ENCODE measurements around the gene TGFB1I1. TPM values are rescaled to one million over a fixed set of nuclear protein-coding genes. Genes with fewer than 3 reads are reported as not detected.

The TGFB1I1 gene
- total and polyA plus RNA-seq, 2 of the 13 experiments (the other 11 are each of a cell fraction or from before 2014, with no cell fraction given): 0.80 to 2.9 TPM

DNA sequence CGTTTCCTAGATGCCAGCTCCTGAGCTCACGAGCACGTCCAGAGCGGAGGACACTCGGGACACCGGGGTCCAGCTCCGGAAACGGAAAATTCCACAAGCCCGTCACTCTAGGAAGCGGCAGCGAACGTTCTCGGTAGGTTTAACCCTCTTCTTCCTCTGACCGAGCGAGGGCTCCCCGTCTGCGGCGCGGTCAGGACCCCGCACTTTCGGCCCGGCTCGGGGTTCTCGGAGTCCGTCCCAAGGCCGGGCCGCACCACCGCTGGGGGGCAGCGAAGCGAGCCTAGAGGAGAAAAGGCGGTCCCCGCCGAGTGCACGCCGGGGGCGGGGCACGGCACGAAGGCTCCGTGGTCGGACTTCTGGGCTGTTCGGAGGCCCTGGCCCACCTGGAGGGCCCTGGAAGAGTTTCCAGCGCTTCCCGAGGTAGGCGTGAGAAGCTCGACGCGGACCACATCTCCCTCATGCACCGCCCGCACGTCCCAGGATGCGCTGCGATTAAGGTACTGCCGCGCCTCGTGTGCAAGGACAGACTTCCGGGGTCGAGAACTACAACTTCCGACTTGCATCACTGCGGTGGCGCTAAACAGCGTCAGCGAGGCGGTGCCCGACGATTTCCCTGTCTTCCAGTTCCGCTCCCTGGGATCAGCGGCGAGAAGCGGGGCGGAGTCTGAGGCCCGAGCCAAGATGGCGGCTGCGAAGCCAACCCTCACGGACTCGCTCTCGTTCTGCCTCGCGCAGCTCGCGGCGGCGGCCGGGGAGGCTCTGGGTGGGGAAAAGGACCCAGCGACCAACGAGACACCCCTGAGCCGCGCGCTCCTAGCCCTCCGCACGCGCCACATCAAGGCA is 12.9 kb upstream of the TGFB1I1 start, which contains the start of gene ARMC5 (continued):
- TF ChIP-seq GABPA (IDR thresholded peaks at IDR 0.05; ENCODE audit: low read depth, low read length) (peak; percentile 85), GABPA (CRISPR knock-in tag; IDR thresholded peaks at IDR 0.05; ENCODE audit: low read depth) (peak; percentile 95), ZNF205 (CRISPR knock-in tag; IDR thresholded peaks at IDR 0.05) (peak; percentile 82), ZNF138 (CRISPR knock-in tag; IDR thresholded peaks at IDR 0.05; ENCODE audit: low read depth) (no peak), NR3C1 (CRISPR knock-in tag; IDR thresholded peaks at IDR 0.05) (no peak), CEBPG (CRISPR knock-in tag; IDR thresholded peaks at IDR 0.05) (peak; percentile 91), IRF2 (CRISPR knock-in tag; IDR thresholded peaks at IDR 0.05) (peak; percentile 98), ZNF20 (CRISPR knock-in tag; IDR thresholded peaks at IDR 0.05) (no peak)
- TF ChIP-seq, protein P1, sequence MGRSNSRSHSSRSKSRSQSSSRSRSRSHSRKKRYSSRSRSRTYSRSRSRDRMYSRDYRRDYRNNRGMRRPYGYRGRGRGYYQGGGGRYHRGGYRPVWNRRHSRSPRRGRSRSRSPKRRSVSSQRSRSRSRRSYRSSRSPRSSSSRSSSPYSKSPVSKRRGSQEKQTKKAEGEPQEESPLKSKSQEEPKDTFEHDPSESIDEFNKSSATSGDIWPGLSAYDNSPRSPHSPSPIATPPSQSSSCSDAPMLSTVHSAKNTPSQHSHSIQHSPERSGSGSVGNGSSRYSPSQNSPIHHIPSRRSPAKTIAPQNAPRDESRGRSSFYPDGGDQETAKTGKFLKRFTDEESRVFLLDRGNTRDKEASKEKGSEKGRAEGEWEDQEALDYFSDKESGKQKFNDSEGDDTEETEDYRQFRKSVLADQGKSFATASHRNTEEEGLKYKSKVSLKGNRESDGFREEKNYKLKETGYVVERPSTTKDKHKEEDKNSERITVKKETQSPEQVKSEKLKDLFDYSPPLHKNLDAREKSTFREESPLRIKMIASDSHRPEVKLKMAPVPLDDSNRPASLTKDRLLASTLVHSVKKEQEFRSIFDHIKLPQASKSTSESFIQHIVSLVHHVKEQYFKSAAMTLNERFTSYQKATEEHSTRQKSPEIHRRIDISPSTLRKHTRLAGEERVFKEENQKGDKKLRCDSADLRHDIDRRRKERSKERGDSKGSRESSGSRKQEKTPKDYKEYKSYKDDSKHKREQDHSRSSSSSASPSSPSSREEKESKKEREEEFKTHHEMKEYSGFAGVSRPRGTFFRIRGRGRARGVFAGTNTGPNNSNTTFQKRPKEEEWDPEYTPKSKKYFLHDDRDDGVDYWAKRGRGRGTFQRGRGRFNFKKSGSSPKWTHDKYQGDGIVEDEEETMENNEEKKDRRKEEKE (IDR thresholded peaks at IDR 0.05): no peak
- TF ChIP-seq, protein P2, sequence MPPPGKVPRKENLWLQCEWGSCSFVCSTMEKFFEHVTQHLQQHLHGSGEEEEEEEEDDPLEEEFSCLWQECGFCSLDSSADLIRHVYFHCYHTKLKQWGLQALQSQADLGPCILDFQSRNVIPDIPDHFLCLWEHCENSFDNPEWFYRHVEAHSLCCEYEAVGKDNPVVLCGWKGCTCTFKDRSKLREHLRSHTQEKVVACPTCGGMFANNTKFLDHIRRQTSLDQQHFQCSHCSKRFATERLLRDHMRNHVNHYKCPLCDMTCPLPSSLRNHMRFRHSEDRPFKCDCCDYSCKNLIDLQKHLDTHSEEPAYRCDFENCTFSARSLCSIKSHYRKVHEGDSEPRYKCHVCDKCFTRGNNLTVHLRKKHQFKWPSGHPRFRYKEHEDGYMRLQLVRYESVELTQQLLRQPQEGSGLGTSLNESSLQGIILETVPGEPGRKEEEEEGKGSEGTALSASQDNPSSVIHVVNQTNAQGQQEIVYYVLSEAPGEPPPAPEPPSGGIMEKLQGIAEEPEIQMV (CRISPR knock-in tag; IDR thresholded peaks at IDR 0.05; ENCODE audit: low read depth): peak; percentile 86
- TF ChIP-seq, protein P3, sequence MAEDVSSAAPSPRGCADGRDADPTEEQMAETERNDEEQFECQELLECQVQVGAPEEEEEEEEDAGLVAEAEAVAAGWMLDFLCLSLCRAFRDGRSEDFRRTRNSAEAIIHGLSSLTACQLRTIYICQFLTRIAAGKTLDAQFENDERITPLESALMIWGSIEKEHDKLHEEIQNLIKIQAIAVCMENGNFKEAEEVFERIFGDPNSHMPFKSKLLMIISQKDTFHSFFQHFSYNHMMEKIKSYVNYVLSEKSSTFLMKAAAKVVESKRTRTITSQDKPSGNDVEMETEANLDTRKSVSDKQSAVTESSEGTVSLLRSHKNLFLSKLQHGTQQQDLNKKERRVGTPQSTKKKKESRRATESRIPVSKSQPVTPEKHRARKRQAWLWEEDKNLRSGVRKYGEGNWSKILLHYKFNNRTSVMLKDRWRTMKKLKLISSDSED (CRISPR knock-in tag; IDR thresholded peaks at IDR 0.05): no peak
- TF ChIP-seq, protein P4, sequence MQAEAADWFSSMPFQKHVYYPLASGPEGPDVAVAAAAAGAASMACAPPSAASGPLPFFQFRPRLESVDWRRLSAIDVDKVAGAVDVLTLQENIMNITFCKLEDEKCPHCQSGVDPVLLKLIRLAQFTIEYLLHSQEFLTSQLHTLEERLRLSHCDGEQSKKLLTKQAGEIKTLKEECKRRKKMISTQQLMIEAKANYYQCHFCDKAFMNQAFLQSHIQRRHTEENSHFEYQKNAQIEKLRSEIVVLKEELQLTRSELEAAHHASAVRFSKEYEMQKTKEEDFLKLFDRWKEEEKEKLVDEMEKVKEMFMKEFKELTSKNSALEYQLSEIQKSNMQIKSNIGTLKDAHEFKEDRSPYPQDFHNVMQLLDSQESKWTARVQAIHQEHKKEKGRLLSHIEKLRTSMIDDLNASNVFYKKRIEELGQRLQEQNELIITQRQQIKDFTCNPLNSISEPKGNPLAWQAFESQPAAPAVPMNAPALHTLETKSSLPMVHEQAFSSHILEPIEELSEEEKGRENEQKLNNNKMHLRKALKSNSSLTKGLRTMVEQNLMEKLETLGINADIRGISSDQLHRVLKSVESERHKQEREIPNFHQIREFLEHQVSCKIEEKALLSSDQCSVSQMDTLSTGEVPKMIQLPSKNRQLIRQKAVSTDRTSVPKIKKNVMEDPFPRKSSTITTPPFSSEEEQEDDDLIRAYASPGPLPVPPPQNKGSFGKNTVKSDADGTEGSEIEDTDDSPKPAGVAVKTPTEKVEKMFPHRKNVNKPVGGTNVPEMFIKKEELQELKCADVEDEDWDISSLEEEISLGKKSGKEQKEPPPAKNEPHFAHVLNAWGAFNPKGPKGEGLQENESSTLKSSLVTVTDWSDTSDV (CRISPR knock-in tag; IDR thresholded peaks at IDR 0.05): peak; percentile 58; the same call in 1 of the 2 replicates
- TF ChIP-seq, protein P5, sequence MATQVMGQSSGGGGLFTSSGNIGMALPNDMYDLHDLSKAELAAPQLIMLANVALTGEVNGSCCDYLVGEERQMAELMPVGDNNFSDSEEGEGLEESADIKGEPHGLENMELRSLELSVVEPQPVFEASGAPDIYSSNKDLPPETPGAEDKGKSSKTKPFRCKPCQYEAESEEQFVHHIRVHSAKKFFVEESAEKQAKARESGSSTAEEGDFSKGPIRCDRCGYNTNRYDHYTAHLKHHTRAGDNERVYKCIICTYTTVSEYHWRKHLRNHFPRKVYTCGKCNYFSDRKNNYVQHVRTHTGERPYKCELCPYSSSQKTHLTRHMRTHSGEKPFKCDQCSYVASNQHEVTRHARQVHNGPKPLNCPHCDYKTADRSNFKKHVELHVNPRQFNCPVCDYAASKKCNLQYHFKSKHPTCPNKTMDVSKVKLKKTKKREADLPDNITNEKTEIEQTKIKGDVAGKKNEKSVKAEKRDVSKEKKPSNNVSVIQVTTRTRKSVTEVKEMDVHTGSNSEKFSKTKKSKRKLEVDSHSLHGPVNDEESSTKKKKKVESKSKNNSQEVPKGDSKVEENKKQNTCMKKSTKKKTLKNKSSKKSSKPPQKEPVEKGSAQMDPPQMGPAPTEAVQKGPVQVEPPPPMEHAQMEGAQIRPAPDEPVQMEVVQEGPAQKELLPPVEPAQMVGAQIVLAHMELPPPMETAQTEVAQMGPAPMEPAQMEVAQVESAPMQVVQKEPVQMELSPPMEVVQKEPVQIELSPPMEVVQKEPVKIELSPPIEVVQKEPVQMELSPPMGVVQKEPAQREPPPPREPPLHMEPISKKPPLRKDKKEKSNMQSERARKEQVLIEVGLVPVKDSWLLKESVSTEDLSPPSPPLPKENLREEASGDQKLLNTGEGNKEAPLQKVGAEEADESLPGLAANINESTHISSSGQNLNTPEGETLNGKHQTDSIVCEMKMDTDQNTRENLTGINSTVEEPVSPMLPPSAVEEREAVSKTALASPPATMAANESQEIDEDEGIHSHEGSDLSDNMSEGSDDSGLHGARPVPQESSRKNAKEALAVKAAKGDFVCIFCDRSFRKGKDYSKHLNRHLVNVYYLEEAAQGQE (IDR thresholded peaks at IDR 0.05; ENCODE audit: borderline replicate concordance in 1 of 2, low read depth in 1 of 2, low read length in 2 of 2): peak in 1 of 2 experiments; percentile 56; a peak in 1 of 4 replicates
